Stimulated activated CD8-positive, alpha-beta memory T cell treated with anti-CD3 and anti-CD28 coated beads, Interleukin-4, amount 100 ng/mL, for 48 hours (primary cell): ENCODE measurements around the gene VPS54.

Experiments used
- DNase-seq: peaks from one replicate; pipeline ENCODE4 v3.0.0-alpha.2; 2020

The VPS54 gene, protein sequence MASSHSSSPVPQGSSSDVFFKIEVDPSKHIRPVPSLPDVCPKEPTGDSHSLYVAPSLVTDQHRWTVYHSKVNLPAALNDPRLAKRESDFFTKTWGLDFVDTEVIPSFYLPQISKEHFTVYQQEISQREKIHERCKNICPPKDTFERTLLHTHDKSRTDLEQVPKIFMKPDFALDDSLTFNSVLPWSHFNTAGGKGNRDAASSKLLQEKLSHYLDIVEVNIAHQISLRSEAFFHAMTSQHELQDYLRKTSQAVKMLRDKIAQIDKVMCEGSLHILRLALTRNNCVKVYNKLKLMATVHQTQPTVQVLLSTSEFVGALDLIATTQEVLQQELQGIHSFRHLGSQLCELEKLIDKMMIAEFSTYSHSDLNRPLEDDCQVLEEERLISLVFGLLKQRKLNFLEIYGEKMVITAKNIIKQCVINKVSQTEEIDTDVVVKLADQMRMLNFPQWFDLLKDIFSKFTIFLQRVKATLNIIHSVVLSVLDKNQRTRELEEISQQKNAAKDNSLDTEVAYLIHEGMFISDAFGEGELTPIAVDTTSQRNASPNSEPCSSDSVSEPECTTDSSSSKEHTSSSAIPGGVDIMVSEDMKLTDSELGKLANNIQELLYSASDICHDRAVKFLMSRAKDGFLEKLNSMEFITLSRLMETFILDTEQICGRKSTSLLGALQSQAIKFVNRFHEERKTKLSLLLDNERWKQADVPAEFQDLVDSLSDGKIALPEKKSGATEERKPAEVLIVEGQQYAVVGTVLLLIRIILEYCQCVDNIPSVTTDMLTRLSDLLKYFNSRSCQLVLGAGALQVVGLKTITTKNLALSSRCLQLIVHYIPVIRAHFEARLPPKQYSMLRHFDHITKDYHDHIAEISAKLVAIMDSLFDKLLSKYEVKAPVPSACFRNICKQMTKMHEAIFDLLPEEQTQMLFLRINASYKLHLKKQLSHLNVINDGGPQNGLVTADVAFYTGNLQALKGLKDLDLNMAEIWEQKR

GRCh38 chr2:64019083-64019974, at the start of gene VPS54:
TSS of gene VPS54 (minus strand) at chr2:64019428. CDS start at chr2:63983999, 35,429 bp downstream.
- peak; percentile 66 for DNase-seq

GRCh38 chr2:64067326-64067725, 48.1 kb upstream of the VPS54 start:
- DNase-seq, result no peak

- DNase-seq, result no peak
Measured at GRCh38 chr2:64065516-64065915, 46.3 kb upstream of the VPS54 start.

- no peak for DNase-seq
Measured at GRCh38 chr2:64063924-64064331, 44.7 kb upstream of the VPS54 start.

DNA sequence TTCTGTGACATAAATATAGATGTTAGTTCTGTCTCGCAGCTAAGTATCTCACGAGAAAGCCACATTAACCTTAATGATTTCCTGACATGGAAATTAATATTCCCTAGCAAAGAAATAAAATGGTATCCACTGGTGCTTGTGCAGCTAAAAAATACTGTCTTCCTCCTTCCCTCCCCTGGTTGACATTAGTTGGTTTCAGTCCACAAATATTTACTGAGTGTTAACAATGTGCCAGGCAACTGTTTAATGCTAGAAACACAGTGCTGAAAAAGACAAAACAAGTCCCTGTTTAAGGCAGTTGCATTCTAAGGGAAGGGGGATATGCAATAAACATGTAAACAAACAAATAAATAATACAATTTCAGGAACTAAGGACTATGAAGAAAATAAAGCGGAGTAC, 44.2 kb upstream of the VPS54 start:
- no peak for DNase-seq

- no peak for DNase-seq
Measured at GRCh38 chr2:64062840-64063239, 43.6 kb upstream of the VPS54 start.

DNA sequence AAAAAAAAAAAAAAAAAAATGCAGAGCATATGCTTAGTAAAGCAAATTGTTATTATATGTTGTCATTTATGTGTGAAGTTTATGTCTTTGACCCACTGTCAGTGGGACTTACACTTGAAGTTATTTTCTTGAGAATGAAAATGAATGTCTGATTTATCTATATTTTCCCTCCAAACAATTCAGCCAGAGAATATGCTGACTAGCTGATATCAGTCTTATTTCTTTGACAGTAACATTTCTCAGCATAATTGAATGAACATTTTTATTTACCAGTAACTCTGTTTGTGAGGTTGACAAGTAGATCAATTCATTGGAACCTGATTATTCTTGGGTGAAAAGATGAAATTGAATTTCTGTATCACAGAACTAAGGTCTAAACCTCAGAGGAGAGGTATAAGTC, 40.0 kb upstream of the VPS54 start:
- no peak for DNase-seq

- no peak for DNase-seq
Measured at GRCh38 chr2:64056021-64056420, 36.8 kb upstream of the VPS54 start.

- DNase-seq, result no peak
Measured at GRCh38 chr2:64054161-64054915, 35.1 kb upstream of the VPS54 start.

DNA sequence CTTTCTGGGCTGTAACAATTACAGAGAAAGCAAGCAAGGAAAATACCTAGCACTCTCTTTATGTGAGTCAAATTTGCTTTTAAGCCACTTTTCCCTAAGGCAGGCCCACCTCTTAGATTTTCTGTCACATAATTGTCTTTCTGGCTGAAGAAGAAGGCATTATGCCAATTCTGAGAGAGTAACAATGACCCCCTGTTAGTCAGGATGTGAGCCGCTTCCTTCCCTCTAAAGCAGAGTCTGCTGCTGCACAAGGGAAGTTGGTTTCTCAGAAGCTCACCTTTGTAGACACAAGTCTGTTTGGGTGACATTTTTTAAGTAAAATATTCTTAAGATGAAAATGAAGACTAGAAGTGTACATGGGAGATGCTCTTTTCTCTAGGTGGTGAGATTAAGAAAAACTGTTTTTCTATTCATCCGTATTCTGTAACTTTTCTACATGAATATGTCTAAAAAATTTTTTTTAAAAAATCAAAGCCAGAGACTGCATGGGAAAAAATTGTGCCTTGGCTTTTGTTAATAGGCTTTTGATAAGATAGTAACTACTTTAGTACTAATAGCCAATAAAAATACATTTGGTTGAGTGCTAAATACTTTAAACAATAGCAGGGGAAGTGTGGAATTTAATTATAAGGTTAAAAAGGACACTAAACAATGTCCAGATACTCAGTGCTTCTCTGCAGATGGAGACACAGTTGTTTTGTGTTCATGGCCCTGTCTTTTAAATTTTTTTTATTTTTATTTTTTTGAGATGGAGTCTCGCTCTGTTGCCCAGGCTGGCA, 33.4 kb upstream of the VPS54 start:
- no peak for DNase-seq

- DNase-seq, result peak; percentile 66
Measured at GRCh38 chr2:64049633-64050220, 30.5 kb upstream of the VPS54 start.

- DNase-seq, result no peak
Measured at GRCh38 chr2:64045938-64046337, 26.7 kb upstream of the VPS54 start.

DNA sequence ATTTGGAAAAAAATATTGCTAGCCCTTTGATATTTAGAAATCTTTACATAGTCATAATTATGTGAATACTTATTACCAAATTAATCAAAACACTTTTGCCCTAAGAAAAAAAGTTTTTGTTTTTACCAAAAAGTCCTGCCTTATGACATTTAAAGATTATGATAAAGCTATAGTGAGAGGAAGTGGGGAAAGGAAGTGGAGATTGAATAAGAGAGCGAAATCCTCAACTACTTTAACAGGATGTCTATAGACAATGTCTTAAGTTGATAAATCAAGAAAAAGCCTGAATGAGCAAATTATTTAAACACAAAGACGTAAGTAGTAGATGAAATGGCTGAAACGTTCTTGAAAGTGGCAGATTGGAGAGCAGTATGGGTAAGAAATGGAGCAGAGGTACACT, 20.9 kb upstream of the VPS54 start:
- no peak for DNase-seq

- no peak for DNase-seq
Measured at GRCh38 chr2:64036034-64036705, 16.9 kb upstream of the VPS54 start.

- DNase-seq, result no peak
Measured at GRCh38 chr2:64035072-64035942, 16.1 kb upstream of the VPS54 start.

GRCh38 chr2:64029116-64029665, 10.0 kb upstream of the VPS54 start:
- no peak for DNase-seq

DNA sequence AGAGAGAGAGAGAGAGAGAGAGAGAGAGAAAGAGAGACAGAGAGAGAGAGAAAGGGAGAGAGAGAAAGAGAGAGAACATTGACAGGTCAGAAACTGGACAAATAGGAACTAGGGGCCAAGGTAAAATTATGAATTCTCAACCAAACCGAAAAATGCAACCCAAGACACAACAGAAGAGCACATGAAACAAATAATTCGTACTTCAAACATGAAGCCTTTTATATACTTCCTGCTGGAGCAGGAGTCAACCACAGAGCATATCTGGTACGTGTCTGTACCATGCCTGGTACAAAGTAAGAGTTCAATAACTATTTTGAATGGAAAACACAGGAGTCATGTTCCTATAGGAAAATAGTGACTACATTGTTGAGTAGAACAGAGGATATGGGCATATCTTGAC, 6.5 kb upstream of the VPS54 start:
- no peak for DNase-seq

GRCh38 chr2:64024259-64024949, 5.2 kb upstream of the VPS54 start:
- DNase-seq, result no peak
